OCI-LY3 (cell line): ENCODE data around the gene GAS1.

Experiments used
- H2AFZ ChIP-seq: fragments of 200-600, 300-600 bp; shearing (Covaris generic); 2 replicates; pipeline ENCODE4 v1.6.0; 2014; ENCODE audit warnings: antibody characterized with exemption, low read depth, low read length
- H3K27ac ChIP-seq: fragments of 200-600, 300-600 bp; sonication (generic); 2 replicates; pipeline ENCODE4 v1.5.1; 2014; ENCODE audit warnings: mild to moderate bottlenecking, low read length, moderate library complexity, mixed read lengths
- H3K27me3 ChIP-seq: fragments of 200-600, 300-600 bp; sonication (generic); 2 replicates; pipeline ENCODE4 v1.6.1; 2014; ENCODE audit warnings: low read depth, low read length, mixed read lengths
- H3K36me3 ChIP-seq: fragments of 200-600, 300-600 bp; sonication (generic); replicated peaks from 2 replicates; pipeline ENCODE3; 2014; ENCODE audit warnings: low read depth, low read length, mixed read lengths
- H3K4me1 ChIP-seq: fragments of 300-600, 200-600 bp; sonication (generic); 2 replicates; pipeline ENCODE4 v1.6.1; 2014; ENCODE audit warnings: low read length, mixed read lengths
- H3K4me2 ChIP-seq: fragments of 200-600, 300-600 bp; sonication (generic); 2 replicates; pipeline ENCODE4 v1.6.1; 2014; ENCODE audit warnings: low read length, mixed read lengths
- H3K4me3 ChIP-seq: fragments of 300-600, 200-600 bp; sonication (generic); 2 replicates; pipeline ENCODE4 v1.5.1; 2014; ENCODE audit warnings: antibody characterized with exemption, mild to moderate bottlenecking, low read length, moderate library complexity
- H3K79me2 ChIP-seq: fragments of 300-600, 200-600 bp; shearing (Covaris generic); 2 replicates; pipeline ENCODE4 v1.6.1; 2014; ENCODE audit warnings: mild to moderate bottlenecking, low read length, mixed read lengths
- H3K9ac ChIP-seq: fragments of 300-600, 200-600 bp; shearing (Covaris generic); 2 replicates; pipeline ENCODE4 v1.6.0; 2014; ENCODE audit warnings: mild to moderate bottlenecking, low read length, moderate library complexity
- H3K9me3 ChIP-seq: fragments of 200-600, 300-600 bp; shearing (Covaris generic); 2 replicates; pipeline ENCODE4 v1.6.1; 2014; ENCODE audit warnings: low read length, mixed read lengths; ENCODE audit not compliant: insufficient read depth
- H4K20me1 ChIP-seq: fragments of 200-600, 300-600 bp; sonication (generic); 2 replicates; pipeline ENCODE4 v1.6.1; 2016; ENCODE audit warnings: low read length, mixed read lengths; ENCODE audit not compliant: insufficient read depth
- CTCF ChIP-seq: fragments of 200-600, 300-600 bp; sonication (generic); IDR thresholded peaks from 2 replicates; pipeline ENCODE4 v1.5.1; 2014; ENCODE audit warnings: antibody characterized with exemption, low read length, low read depth
- EZH2phosphoT487 ChIP-seq: fragments of 200-600 bp; shearing (Covaris generic); IDR thresholded peaks from 2 replicates; pipeline ENCODE4 v1.6.1; 2018; ENCODE audit warnings: antibody characterized with exemption, mixed run types, low read depth

Gene GAS1

GRCh38 chr9:86990290-86990689 is 43.0 kb upstream of the GAS1 start:
- Histone ChIP-seq H3K36me3 (no peaks in the 10 kb centered on the region), H3K4me2 (no peak overlapping the region), H3K4me3 (no peak overlapping the region), H3K79me2 (no peaks in the 10 kb centered on the region), H4K20me1 (no peaks in the 10 kb centered on the region), H3K9me3 (no peaks in the 10 kb centered on the region), H3K27me3 (no peaks in the 10 kb centered on the region), H3K9ac (no peak overlapping the region), H2AFZ (no peak overlapping the region), H3K4me1 (no peaks in the 10 kb centered on the region), H3K27ac (no peak overlapping the region)
- no peak for TF ChIP-seq EZH2phosphoT487
- TF ChIP-seq CTCF: no peak

GRCh38 chr9:86987900-86988299 is 40.6 kb upstream of the GAS1 start:
- H3K27me3 ChIP-seq: no peaks in the 10 kb centered on the region; the same call in 1 of the 2 replicates
- no peak overlapping the region for H3K4me3 ChIP-seq
- no peak overlapping the region for H3K27ac ChIP-seq
- H3K4me1 ChIP-seq: no peaks in the 10 kb centered on the region
- TF ChIP-seq EZH2phosphoT487 (no peak), CTCF (no peak)
- no peak overlapping the region for H2AFZ ChIP-seq
- H3K9me3 ChIP-seq: no peaks in the 10 kb centered on the region
- H3K79me2 ChIP-seq: no peaks in the 10 kb centered on the region
- H3K9ac ChIP-seq: no peak overlapping the region
- H4K20me1 ChIP-seq: no peaks in the 10 kb centered on the region
- no peaks in the 10 kb centered on the region for H3K36me3 ChIP-seq
- no peak overlapping the region for H3K4me2 ChIP-seq

- no peaks in the 10 kb centered on the region for H3K9me3 ChIP-seq
- no peak overlapping the region for H3K4me3 ChIP-seq
- H3K9ac ChIP-seq: no peak overlapping the region
- no peaks in the 10 kb centered on the region for H4K20me1 ChIP-seq
- TF ChIP-seq EZH2phosphoT487 (no peak), CTCF (no peak)
- H3K4me1 ChIP-seq: no peaks in the 10 kb centered on the region
- H3K79me2 ChIP-seq: no peaks in the 10 kb centered on the region
- no peak overlapping the region for H3K4me2 ChIP-seq
- no peak overlapping the region for H3K27ac ChIP-seq
- no peaks in the 10 kb centered on the region for H3K36me3 ChIP-seq
- H2AFZ ChIP-seq: no peak overlapping the region
- H3K27me3 ChIP-seq: no peaks in the 10 kb centered on the region; the same call in 1 of the 2 replicates
These were observed 37.9 kb upstream of the GAS1 start for GRCh38 chr9:86985132-86985647.

GRCh38 chr9:86983620-86984259 is 36.4 kb upstream of the GAS1 start:
- Histone ChIP-seq H3K9me3 (no peaks in the 10 kb centered on the region), H3K36me3 (no peaks in the 10 kb centered on the region), H3K4me2 (no peak overlapping the region), H2AFZ (no peak overlapping the region), H3K27me3 (no peaks in the 10 kb centered on the region; the same call in 1 of the 2 replicates), H3K79me2 (no peaks in the 10 kb centered on the region), H3K27ac (no peak overlapping the region), H3K9ac (no peak overlapping the region), H3K4me1 (no peaks in the 10 kb centered on the region), H4K20me1 (no peaks in the 10 kb centered on the region), H3K4me3 (no peak overlapping the region)
- TF ChIP-seq CTCF (no peak), EZH2phosphoT487 (no peak)
